HepG2 (cell line): Measurements from ENCODE around the gene NINJ2. TPM values are rescaled to one million over a fixed set of nuclear protein-coding genes. Genes with fewer than 3 reads are reported as not detected.

Source experiments
- PPARG ChIP-seq: conservative IDR thresholded peaks from 2 replicates; pipeline ENCODE4 v1.6.1; 2016; ENCODE audit warnings: missing biosample characterization, missing genetic modification reagents
- REST ChIP-seq, 2 experiments: IDR thresholded peaks; 2 replicates each; pipeline ENCODE4 v1.6.1; 2011 to 2012; ENCODE audit warnings: low read length in 2 of 2, borderline replicate concordance in 1 of 2, low read depth in 1 of 2, mild to moderate bottlenecking in 1 of 2, moderate library complexity in 1 of 2
- RXRA ChIP-seq: sonication (generic); formaldehyde crosslinking; IDR thresholded peaks from 2 replicates; pipeline ENCODE4 v1.5.1; 2020; ENCODE audit warnings: missing genetic modification reagents
- TFE3 ChIP-seq: IDR thresholded peaks from 2 replicates; pipeline ENCODE4 v1.6.1; 2016
- ZGPAT ChIP-seq: IDR thresholded peaks from 2 replicates; pipeline ENCODE4 v1.6.1; 2016; ENCODE audit warnings: mild to moderate bottlenecking
- ZNF614 ChIP-seq: IDR thresholded peaks from 2 replicates; pipeline ENCODE4 v1.6.1; 2018; ENCODE audit warnings: missing biosample characterization, missing genetic modification reagents, inconsistent platforms, borderline replicate concordance
- polyA plus RNA-seq, 8 experiments: library from polyadenylated mRNA; depleted of rRNA in 3 of 8; stranded (reverse) in 7 of 8; unstranded in 1 of 8; fragments of >200 nt; fragmentation: Illumina TruSeq in 4 of 8; extraction: Trizol in 4 of 8; gene quantifications; 2 replicates each; pipeline versions ENCODE4 v1.2.1 to v1.2.3, GENCODE V29; 2011 to 2016; ENCODE audit warnings: low read depth in 4 of 8, missing spikeins in 1 of 8, mixed read lengths in 1 of 8; ENCODE audit not compliant: insufficient read depth in 1 of 8
- total RNA-seq, 5 experiments: library from RNA; depleted of rRNA; stranded (reverse); fragments of >200 nt; fragmentation: Illumina TruSeq; extraction: Trizol; gene quantifications; 2 replicates each; pipeline ENCODE4 v1.2.3, GENCODE V29; 2016; ENCODE audit warnings: low read depth in 1 of 5

NINJ2 gene
- total and polyA plus RNA-seq, 2 of the 13 experiments (the other 11 are each of a cell fraction or from before 2014, with no cell fraction given) = 0.62 to 3.8 TPM

GRCh38 chr12:632102-632696 lies 31.0 kb downstream of the NINJ2 start (continued):
- TF ChIP-seq ZGPAT (CRISPR knock-in tag) (peak; percentile 56; the same call in 1 of the 2 replicates), REST (IDR thresholded peaks at IDR 0.05; ENCODE audit: borderline replicate concordance in 1 of 2, low read depth in 1 of 2, low read length in 2 of 2) (0 out of 4 replicates have a peak, but pooled peaks of 1 of the 2 experiments have one; percentile 35), ZNF614 (0 out of 2 replicates have a peak, but pooled peaks have one; percentile 26), RXRA (CRISPR knock-in tag) (peak; percentile 56; the same call in 1 of the 2 replicates), PPARG (CRISPR knock-in tag) (no peak), TFE3 (peak; percentile 52; the same call in 1 of the 2 replicates)
- TF ChIP-seq, all 625 proteins: peak for 85
